Measurements from ENCODE around the gene CIRBP.

CIRBP gene

GRCh38 chr19:1274852-1275259, 5.7 kb downstream of the CIRBP start:
- TF ChIP-seq RAD21 (IDR thresholded peaks at IDR 0.05; ENCODE audit: low read depth) (no peak), FOXM1 (IDR thresholded peaks at IDR 0.05; ENCODE audit: borderline replicate concordance, low read depth) (no peak)

- TF ChIP-seq TEAD4 (IDR thresholded peaks at IDR 0.05): no peak
- peak; percentile 99 for TF ChIP-seq USF1 (IDR thresholded peaks at IDR 0.05)
- TF ChIP-seq ZBTB7A (IDR thresholded peaks at IDR 0.05; ENCODE audit: low read depth): no peak
- no peak; the same call in 1 of the 2 replicates for TF ChIP-seq YY1 (IDR thresholded peaks at IDR 0.05; ENCODE audit: low read depth)
- no peak for TF ChIP-seq EP300 (IDR thresholded peaks at IDR 0.05; ENCODE audit: borderline replicate concordance)
- no peak for TF ChIP-seq RAD21 (IDR thresholded peaks at IDR 0.05; ENCODE audit: low read depth)
- TF ChIP-seq REST (IDR thresholded peaks at IDR 0.05; ENCODE audit: low read depth): no peak
- TF ChIP-seq EGR1 (IDR thresholded peaks at IDR 0.05): peak; percentile 98; the same call in 1 of the 2 replicates
- TF ChIP-seq FOXM1 (IDR thresholded peaks at IDR 0.05; ENCODE audit: borderline replicate concordance, low read depth): no peak
- TF ChIP-seq MAX (IDR thresholded peaks at IDR 0.05): peak; percentile 77
- peak; percentile 70; the same call in 1 of the 2 replicates for TF ChIP-seq TAF1 (IDR thresholded peaks at IDR 0.05; ENCODE audit: low read depth)
- peak; percentile 78 for TF ChIP-seq CREB1 (IDR thresholded peaks at IDR 0.05; ENCODE audit: low read depth)
- TF ChIP-seq CEBPB (IDR thresholded peaks at IDR 0.05): no peak
- TF ChIP-seq NFIC (IDR thresholded peaks at IDR 0.05): no peak
- TF ChIP-seq TCF12 (IDR thresholded peaks at IDR 0.05; ENCODE audit: low read depth): no peak; the same call in 1 of the 2 replicates
Observed at GRCh38 chr19:1275260-1275975, 6.3 kb downstream of the CIRBP start, which contains the start of gene FAM174C. FAM174C (plus strand) TSS chr19:1275530; CDS start chr19:1275550, 20 bp downstream.

- TF ChIP-seq FOXM1 (IDR thresholded peaks at IDR 0.05; ENCODE audit: borderline replicate concordance, low read depth) (no peak), NFIC (IDR thresholded peaks at IDR 0.05) (no peak), REST (IDR thresholded peaks at IDR 0.05; ENCODE audit: low read depth) (no peak), TAF1 (IDR thresholded peaks at IDR 0.05; ENCODE audit: low read depth) (no peak), TEAD4 (IDR thresholded peaks at IDR 0.05) (peak; percentile 11; the same call in 1 of the 2 replicates), RAD21 (IDR thresholded peaks at IDR 0.05; ENCODE audit: low read depth) (no peak), EGR1 (IDR thresholded peaks at IDR 0.05) (no peak; the same call in 1 of the 2 replicates), EP300 (IDR thresholded peaks at IDR 0.05; ENCODE audit: borderline replicate concordance) (no peak), CEBPB (IDR thresholded peaks at IDR 0.05) (no peak), USF1 (IDR thresholded peaks at IDR 0.05) (no peak), ZBTB7A (IDR thresholded peaks at IDR 0.05; ENCODE audit: low read depth) (peak; percentile 63), MAX (IDR thresholded peaks at IDR 0.05) (no peak; the same call in none of the 2 replicates)
Observed at GRCh38 chr19:1275976-1276627, 7.0 kb downstream of the CIRBP start.

- TF ChIP-seq REST (IDR thresholded peaks at IDR 0.05; ENCODE audit: low read depth) (no peak), TAF1 (IDR thresholded peaks at IDR 0.05; ENCODE audit: low read depth) (no peak), TEAD4 (IDR thresholded peaks at IDR 0.05) (no peak), NFIC (IDR thresholded peaks at IDR 0.05) (no peak), RAD21 (IDR thresholded peaks at IDR 0.05; ENCODE audit: low read depth) (no peak), CREB1 (IDR thresholded peaks at IDR 0.05; ENCODE audit: low read depth) (no peak), USF1 (IDR thresholded peaks at IDR 0.05) (no peak), EP300 (IDR thresholded peaks at IDR 0.05; ENCODE audit: borderline replicate concordance) (no peak), EGR1 (IDR thresholded peaks at IDR 0.05) (no peak), ZBTB7A (IDR thresholded peaks at IDR 0.05; ENCODE audit: low read depth) (no peak), YY1 (IDR thresholded peaks at IDR 0.05; ENCODE audit: low read depth) (no peak), CEBPB (IDR thresholded peaks at IDR 0.05) (no peak), FOXM1 (IDR thresholded peaks at IDR 0.05; ENCODE audit: borderline replicate concordance, low read depth) (no peak), MAX (IDR thresholded peaks at IDR 0.05) (no peak), TCF12 (IDR thresholded peaks at IDR 0.05; ENCODE audit: low read depth) (no peak)
Observed at GRCh38 chr19:1276628-1277022, 7.5 kb downstream of the CIRBP start.

All from Ishikawa (cell line).